Loucy (cell line): ENCODE results near the gene PHGDH.

Experiments used
- EZH2phosphoT487 ChIP-seq: fragments of 200-600 bp; IDR thresholded peaks from 2 replicates; pipeline ENCODE4 v1.6.1; 2018; ENCODE audit warnings: antibody characterized with exemption, mild to moderate bottlenecking, moderate library complexity, borderline replicate concordance
- TF ChIP-seq, protein P1 (sequence below): fragments of 200-600 bp; sonication (generic); conservative IDR thresholded peaks from 2 replicates; pipeline ENCODE4 v1.5.1; 2014; ENCODE audit warnings: mild to moderate bottlenecking, antibody characterized with exemption, low read length

DNA sequence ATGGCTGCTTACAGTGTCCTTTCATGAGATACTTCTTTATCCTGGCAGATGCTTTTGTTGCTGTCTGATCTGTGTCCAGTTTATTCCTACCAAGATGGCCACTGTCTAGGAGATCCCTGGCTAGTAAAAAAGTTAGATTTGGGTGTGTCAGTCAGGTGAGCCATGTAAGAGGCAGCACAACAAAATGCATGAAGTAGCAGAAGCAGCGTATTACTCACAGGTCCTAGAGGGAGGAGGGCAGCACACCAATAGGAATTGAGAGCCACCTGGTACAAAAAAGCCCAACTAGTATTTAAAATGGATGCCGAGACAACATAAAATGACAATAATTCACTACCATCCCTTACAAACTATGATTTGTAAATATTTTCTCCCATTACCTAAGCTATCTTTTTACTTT is 40.8 kb upstream of the PHGDH start:
- TF ChIP-seq, protein P1, sequence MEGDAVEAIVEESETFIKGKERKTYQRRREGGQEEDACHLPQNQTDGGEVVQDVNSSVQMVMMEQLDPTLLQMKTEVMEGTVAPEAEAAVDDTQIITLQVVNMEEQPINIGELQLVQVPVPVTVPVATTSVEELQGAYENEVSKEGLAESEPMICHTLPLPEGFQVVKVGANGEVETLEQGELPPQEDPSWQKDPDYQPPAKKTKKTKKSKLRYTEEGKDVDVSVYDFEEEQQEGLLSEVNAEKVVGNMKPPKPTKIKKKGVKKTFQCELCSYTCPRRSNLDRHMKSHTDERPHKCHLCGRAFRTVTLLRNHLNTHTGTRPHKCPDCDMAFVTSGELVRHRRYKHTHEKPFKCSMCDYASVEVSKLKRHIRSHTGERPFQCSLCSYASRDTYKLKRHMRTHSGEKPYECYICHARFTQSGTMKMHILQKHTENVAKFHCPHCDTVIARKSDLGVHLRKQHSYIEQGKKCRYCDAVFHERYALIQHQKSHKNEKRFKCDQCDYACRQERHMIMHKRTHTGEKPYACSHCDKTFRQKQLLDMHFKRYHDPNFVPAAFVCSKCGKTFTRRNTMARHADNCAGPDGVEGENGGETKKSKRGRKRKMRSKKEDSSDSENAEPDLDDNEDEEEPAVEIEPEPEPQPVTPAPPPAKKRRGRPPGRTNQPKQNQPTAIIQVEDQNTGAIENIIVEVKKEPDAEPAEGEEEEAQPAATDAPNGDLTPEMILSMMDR = no peak
- TF ChIP-seq EZH2phosphoT487 = no peak
